HG02938 (cell line): Measurements from ENCODE around the gene GPER1.
A peak's percentile ranks its signal among the peaks of the same experiment; 100 is the strongest.
"Not testable (repeated sequence)": the region's sequence is repeated elsewhere in the genome, so short reads cannot be mapped to it uniquely, and the experiment has no call there.

Source experiments
- ATAC-seq: cut with Tn5 transposase; IDR thresholded peaks from one replicate; pipeline ENCODE4 v1.9.1; 2021; ENCODE audit warnings: mild to moderate bottlenecking, moderate library complexity; ENCODE audit not compliant: unreplicated experiment

The GPER1 gene

GRCh38 chr7:1116383-1117008 lies 28.6 kb downstream of the GPER1 start:
- not testable (repeated sequence) for ATAC-seq

DNA sequence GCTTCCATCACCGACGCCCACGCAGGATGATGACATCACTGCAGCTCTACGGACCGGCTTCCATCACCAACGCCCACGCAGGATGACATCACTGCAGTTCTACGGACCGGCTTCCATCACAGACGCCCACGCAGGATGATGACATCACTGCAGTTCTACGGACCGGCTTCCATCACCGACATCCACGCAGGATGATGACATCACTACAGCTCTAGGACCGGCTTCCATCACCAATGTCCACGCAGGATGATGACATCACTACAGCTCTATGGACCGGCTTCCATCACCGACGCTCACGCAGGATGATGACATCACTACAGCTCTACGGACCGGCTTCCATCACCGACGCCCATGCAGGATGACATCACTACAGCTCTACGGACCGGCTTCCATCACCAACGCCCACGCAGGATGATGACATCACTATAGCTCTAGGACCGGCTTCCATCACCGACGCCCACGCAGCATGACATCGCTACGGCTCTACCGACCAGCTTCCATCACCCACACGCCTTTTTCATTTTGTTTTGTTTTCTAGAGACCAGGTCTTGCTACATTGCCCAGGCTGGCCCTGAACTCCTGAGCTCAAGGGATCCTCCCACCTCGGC lies 29.5 kb downstream of the GPER1 start:
- ATAC-seq, result no peak

GRCh38 chr7:1119201-1119600 lies 31.3 kb downstream of the GPER1 start:
- no peak for ATAC-seq

- ATAC-seq, result no peak
Measured at GRCh38 chr7:1120791-1121190, 32.9 kb downstream of the GPER1 start.

DNA sequence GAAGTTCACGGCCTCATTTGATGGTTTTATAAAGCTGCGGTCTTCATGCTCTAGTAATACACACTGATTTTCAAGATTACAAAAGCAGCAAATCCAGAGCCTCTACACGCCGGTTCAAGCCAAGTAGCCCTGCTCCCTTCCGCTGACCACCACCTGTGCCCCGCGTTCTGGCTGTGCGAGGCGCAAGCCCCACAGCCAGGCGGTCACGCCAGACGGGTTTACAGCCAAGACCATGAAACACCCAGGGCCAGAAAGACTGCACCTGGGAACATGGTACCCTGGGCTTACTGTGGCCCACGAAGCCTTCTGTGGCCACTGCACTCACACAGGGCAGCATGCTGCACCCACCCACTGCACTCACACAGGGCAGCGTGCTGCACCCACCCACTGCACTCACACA lies 33.6 kb downstream of the GPER1 start:
- no peak for ATAC-seq

DNA sequence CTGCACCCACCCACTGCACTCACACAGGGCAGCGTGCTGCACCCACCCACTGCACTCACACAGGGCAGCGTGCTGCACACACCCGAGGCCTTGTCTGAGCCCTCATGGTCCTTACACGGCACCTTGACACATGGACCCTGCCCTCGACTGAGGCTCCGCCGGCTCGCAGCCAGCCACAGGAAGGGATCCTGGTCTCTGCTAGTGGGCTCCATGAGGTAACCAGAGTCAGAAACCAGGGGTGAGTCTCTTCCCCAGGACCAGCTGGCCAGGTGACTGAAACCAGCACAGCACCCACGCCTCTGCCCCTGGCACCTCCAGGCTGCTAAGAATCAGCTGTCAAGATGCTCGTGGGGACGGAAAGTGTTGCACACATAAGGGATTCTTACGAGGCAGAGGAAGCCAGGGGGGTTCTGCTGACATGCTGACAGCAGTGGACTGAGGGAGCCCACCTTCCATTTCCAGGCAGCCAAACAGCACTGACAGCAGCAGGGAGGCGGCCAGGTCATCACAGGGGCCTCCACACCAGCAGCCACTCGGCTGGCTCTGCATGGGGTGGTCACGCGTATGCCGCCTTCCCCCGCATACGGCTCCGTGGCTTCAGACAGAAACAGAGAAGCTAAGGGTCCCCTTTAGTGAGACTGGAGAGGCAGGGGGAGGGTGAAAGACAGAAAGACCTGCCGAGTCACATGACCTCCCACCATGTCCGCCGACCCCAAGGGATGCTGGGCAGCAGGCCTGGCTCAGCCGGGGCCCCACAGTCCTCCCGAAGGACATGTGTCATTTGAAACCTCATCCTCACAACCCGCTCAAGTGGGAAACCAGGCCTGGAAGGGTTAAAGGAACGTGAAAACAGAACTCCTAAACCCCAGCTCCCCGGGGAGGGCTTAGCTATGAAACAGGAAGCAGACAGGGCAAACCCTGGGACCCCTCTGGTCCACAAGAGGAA lies 34.2 kb downstream of the GPER1 start:
- ATAC-seq, result no peak

DNA sequence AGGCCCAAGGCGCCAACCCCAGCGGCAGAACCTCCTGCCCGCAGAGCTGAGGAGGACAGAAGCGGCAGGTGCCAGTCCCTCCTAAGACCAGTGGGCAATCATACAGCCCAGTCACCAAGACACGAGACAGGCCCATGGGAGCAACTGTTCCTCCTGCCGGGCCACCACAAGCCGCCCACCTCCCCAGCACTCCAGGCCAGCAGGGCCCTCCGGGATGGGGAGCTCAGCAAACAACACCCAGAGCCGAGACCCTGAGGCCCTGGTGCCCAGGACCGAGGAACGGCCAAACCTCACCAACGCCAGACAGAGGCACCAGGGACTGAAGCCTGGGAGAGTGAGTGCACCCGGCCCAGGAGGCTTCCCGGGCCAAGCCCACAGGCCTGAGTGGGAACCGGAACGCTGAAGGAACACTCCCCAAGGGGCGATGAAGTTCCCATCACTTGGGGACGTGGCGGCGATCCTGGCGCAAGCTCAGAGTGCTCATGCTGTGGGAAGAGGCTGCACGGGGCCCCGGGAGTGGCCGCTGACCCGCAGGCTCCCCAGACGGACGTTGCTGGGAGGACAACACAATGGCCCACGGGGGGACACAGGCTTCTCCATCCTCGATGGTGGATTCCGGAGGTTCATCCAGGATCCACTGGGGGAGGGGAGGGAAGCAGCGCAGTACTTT lies 35.1 kb downstream of the GPER1 start:
- ATAC-seq, result no peak

DNA sequence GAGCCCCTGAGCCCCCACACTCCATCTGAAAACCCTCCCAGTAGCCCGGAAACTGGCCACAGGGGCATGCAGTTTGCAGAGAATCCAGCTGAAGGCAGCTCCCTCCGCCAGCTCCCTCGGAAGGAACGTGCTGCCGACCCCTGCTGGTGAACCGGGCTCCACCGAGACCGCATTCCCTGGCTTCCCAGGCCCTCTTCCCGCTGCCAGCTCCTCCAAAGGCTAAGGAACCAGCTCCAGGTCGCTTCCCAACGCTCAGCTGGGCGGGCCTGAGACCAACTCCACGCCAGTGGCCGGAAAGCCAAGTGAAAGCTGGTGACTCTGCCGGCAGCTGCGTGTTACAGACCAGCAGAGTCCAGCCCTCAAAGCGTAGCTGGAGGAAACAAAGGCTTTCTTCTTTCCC lies 35.8 kb downstream of the GPER1 start:
- ATAC-seq, result no peak

DNA sequence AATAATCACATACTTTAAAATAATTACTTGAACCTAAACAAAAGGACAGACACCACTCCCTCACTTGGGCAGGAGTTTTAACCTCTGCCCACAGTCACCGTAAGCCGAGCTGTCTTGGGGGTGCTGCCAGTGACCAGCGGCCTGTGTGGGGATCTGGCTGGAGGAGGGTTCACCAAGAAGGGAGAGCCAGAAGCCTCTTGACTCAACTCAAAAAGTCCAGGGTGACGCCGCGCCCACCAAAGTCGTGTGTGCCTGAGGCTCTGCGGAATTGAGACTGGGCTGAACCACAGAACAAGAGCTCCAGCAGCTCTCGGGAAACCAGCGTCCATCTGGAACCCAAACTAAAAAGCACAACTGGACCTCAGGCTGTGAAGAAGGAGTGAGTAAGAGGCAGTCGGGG lies 36.3 kb downstream of the GPER1 start:
- ATAC-seq, result no peak

DNA sequence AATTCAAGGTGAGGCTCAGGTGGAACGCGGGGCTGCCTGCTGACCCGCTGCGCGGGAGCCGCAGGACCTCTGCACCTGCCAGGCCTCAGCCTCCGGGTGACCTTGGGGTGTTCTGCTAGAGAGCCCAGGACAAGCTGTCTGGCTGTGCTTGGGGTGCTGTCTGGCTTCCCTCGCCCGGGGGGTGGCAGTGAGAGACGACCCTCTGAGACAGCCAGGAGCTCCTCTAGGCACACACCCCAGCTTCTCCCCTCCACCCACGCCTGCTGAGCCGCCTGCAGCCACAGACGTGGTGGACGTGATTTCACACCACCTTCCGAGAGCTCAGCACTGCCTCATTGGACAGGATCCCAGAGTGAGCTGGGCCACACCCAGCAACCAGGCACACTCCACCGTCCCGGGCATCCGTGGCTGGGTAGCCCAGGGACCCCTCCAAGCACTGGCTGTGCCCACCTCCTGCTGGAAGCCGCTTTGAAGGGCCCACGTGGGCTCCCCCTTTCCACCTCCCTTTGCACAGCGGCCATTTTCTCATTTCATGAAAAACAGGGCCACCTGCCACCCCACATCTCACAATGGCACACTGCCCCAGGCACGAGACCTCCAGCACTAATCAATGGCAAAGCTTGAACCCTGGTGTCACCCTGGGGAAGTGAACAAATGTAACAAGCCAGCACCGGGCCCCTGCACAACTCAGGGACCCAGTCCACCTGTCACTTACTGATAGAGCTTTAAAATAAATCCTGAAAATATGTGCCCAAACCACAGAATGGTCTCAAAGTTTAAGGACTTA lies 37.1 kb downstream of the GPER1 start:
- no peak for ATAC-seq

GRCh38 chr7:1125603-1125969 lies 37.7 kb downstream of the GPER1 start:
- no peak for ATAC-seq

DNA sequence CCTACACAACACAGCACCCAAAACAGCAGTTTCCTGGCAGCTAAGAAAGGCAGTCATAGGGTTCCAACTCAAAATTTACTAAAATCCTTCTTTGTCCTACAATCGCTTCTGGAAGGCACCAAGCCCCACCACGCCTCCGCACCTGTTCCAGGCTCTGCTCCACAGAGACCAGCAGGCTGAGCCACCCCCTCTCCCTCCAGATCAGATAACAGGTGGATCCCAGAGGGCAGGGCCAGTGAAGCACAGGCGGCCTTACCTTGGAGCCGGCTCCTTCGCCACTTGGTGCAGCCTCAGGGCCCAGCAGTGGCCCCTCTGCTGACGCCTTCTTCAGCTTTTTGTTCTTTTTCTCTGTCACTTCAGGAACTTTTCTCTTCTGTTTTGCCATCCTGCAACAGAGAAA lies 39.1 kb downstream of the GPER1 start:
- no peak for ATAC-seq

DNA sequence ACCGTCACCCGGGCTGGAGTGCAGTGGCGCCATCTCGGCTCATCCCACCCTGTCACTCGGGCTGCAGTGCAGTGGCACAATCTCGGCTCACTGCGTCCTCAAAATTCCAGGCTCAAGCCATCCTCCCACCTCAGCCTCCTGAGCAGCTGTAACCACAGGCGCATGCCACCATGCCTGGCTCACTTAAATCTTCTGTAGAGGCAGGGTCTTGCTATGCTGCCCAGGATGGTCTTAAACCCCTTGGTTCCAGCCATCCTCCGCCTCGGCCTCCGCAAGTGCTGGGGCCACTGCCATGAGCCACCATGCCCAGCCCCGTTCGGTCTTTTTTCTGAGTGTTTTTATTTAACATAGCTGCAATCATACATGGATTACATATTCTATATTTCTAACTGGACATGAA lies 41.5 kb downstream of the GPER1 start:
- no peak for ATAC-seq

- ATAC-seq, result no peak
Measured at GRCh38 chr7:1130021-1130990, 42.4 kb downstream of the GPER1 start.

GRCh38 chr7:1131471-1132265 lies 43.8 kb downstream of the GPER1 start:
- ATAC-seq, result no peak

DNA sequence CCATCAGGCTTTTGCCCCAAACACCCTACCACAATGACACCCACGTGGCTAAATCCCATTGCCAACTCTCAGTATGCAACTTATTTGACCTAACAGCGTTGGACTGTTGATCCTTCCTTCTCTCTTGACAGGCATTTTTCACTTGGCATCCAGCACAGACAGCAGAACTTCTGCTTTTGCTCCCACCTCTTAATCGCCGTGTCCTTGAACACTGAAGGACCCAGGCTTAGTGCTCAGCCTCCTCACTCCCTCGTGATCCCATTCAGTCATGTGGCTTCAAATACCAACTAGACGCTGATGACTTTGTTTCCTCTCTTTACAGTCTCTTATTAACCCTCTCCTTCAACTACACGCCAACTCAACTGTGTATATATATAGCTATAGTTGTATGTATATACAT lies 47.0 kb downstream of the GPER1 start:
- no peak for ATAC-seq

GRCh38 chr7:1136841-1137516 lies 49.1 kb downstream of the GPER1 start:
- ATAC-seq, result no peak

- ATAC-seq, result peak; percentile 50
Measured at GRCh38 chr7:1137517-1138167, 49.7 kb downstream of the GPER1 start.
